NCI-H2196 treated with DMSO at 0.1 percent for 48 hours (cell line): ENCODE data around the gene DIRAS1.

ENCODE experiments used
- DNase-seq: peaks from one replicate; lab custom pipeline; 2025; ENCODE audit not compliant: unreplicated experiment; lab: John Stamatoyannopoulos, UW

The DIRAS1 gene

DNA sequence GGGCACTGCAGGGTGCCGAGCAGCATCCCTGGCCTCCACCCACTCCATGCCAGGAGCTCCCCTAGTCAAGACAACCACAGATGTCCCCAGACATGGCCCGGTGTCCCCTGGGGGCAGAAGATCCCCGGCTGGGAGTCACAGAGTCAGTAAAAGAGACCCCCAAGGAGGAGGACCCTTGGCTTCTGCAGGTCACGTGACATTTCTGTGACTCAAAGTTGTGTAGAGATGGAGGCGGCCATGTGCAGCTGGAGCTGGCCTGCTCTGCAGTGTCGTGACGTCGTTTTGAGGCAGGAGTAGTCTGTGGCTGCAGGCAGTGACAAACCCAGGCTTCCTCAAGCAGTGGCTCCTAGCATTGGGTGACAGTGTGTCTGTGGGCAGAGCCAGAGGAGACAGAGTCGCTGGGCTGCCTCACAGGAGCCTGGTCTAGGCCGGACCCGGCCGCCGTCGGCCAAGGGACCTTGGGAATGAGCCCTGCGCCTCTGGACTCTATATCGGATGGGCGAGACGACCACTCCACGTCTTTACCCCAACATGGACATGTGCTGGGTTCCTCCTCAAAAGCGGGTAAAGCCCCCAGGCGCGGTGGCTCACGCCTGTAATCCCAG, 7.7 kb upstream of the DIRAS1 start:
- DNase-seq = no peak

DNA sequence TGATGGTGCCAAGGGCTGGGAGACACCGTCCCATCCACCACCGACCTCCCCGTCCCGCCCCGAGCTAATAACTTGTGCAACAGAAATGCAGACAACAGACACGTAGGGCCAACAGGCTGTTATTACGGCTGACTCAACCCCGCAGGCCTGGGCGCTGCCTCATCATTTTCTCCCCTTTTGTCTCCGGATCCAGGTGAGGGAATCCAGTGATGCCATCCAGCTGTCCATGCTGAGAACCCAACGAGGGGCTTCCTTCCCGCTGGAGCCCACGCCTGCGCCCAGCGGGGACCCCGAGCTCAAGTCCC, 6.4 kb upstream of the DIRAS1 start:
- no peak for DNase-seq

DNA sequence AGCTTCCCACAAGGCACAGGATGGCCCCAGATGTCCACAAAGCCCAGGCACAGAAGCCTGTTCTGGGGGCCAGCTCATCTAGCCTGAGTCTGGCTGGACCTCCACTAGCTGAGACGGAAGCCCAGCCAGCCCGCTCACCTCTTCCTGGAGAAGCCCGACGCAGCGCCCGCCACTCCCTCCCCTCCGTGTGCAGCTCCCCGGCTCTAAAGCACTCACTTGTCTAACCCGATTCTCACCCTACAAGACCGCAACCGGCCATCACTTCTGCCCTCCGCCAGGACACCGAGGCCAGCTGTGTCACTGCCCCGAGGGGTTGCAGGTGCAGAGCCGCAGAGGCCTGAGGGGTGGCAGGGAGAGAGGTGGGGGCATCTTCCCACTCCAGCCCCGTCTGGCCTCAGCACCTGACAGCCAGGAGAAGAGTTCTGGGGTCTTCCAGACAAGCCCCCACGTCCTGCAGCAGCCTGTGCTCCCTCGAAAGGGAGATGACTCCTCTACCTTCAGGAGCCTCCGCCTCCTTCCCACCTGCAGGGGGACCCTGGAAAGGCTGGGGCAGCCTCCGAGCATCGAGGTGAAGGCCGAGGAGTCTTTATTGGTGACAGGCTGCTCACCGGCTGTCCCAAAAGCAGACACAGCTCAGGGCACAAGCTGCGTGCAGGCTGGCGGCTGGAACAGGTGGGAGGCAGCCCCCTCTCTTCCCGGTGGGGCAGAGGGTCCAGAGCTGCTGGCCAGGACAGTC, 5.9 kb upstream of the DIRAS1 start:
- no peak for DNase-seq

DNA sequence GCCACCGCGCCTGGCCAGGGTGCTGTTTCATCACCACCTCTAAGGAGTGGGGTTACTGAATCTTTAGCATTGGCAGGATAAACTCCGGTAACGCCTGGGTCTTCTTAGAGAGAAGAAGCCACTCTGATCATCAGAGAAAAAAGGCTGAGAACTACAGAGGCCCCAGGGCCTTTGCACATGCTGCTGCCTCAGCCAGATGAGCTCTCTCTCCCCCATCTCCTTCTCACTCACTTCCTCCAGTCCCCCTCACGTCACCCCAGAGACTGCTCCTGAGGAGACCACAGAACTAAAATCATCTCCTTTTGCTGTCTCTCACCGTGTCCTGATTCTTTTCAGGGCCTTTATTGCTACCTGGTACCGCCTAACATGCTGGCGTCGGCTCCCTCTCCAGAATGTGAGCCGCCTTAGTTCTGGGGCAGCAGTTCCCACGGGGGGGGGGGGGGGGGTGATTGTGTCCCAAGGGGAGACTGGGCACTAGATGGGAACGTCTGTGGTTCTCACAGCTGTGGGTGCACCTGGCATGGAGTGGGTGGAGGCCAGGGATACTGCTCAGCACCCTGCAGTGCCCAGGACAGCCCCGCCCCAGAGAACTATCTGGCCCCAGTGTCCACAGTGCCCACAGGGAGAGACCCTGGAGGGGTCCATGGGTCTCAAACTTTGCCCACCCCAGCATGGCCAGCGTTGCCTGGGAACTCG, 5.1 kb upstream of the DIRAS1 start:
- DNase-seq = no peak

DNA sequence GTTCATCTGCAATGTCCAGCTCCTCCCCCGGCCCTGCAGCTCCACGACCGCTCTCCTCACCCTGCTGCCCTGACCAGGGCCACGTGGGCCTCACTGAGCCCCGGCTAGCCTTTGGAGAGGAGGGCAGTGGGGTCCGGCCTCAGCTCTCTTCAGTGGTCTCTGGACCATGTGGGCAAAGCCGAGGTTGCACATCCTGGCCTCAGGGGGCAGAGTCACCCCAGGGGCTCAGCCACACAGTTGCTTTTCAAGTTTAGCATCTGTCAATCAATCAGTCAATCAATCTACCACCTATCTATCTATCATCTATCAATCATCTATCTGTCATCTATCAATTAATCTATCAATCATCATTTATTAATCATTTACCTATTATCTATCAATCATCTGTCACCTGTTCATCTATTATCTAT, 3.0 kb upstream of the DIRAS1 start:
- no peak for DNase-seq

DNA sequence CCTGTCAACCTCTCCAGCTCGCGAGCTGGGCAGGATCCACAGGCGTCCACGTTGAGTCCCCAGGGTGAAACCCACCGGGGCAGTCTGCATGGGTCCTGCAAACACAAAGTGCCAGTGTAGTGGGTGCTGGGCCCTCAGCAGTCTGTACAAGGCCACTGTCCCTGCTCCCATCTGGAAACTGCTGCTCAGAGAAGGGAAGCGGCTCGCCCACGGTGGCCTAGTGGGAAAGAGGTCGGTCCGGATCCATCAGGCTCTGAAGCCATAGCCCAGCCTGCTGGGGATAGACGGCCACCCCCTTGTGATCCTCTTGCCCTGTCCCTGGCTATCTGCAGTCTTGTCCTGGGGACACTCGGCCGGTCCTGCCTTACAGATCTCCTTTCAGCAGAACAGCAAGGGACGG, 2.6 kb upstream of the DIRAS1 start:
- no peak for DNase-seq

DNA sequence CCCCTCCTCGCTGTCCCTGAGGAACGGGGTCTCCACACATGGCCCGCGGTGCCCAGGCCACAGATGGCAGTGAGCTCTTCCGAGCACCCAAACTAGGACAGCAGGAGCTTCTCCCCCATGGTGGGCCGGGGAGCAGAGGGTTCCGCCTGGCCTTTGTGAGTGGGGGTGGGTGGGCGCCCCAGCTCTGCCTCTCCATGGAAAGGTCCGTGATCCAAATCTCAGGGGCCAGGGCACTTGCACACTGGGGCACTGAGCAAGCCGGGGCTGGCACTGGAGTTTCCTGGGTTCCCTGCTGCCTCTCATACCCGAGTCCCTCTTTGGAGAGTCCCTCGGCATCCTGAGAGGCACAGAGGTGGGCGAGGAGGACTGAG, 2.2 kb upstream of the DIRAS1 start:
- DNase-seq = no peak

DNA sequence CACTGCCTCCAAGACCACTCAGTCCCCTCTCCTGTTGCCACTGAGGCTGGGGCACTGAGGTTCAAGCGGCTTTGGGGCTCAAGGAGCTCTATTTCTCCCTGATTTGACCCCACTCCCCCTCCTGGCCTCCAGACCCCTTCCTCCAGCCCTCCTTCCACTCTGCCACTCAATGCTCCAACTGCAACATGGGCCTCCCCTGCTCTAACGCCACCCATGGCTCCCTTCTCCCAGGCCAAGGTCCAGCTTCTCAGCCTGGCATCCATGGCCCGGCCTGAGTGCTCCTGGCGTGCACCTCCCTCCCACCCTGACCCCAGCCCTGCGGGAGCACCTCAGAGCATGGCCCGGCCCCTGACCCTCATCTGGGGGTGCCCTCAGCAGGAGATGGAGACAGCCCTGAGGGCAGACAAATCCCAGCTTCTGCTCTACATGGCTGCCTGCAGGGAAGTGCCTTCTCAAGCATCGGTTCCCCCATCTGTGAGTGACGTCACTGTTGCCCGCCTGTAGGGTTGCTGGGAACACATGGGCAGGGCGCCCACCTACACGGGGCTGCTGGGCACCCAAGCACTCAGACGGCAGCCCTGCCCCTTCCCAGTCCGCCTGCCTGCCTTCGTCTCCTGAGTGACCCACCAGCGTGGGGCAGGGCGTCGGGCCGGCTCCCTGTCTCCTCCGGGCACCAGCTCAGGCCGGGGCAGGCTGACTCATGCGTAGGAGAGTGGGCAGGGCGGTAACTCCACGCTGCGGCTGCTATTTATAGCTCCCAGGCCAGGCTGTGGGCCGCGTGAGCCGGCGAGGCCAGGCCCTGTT, 1.6 kb upstream of the DIRAS1 start:
- DNase-seq = no peak

DNA sequence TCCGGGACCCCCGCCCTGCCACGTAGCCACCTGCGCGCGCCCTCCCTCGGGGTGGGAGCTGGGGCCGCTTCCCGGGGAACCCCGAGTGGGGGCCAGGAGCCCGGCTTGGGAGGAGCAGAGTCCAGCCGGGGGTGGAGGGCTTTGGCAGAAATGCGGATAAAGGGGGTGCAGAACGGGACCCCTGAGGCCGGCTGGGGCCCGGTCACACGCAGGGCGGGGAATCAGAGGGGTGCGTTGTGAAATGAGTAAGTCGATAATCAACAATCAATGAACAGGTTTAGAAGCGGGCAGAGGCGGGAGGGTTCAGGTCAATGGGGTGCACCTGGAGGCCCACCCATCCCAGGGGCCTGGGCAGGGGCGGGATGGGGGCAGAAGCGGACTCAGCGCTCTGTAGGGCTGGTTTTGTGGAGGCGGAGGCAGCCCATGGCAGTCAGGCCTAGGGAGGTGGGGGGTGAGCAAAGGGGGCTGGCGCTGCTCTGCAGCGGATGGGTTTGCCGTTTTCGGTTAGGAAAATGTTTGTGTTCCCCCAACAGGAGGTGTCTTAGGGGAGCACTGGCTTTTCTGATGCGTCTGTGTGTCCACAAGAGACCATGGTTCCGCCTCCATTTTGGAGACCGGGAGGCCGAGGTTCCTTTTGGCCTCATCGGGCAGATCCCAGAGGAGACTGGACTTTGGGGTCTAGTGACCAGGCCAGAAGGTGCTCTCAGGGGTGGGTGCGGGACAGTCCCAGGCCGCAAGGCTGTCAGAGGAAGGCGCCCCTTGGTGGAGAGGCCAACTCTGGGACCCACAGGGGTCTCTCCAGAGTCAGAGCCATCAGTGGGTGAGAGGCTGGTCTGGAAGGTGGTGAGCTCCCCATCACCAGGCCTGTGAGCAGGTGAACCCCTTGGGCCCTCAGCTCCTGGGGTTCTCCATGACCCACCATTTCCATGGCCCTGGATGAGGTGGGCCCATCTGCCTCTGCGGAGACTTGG, 683 bp upstream of the DIRAS1 start:
- no peak for DNase-seq

DNA sequence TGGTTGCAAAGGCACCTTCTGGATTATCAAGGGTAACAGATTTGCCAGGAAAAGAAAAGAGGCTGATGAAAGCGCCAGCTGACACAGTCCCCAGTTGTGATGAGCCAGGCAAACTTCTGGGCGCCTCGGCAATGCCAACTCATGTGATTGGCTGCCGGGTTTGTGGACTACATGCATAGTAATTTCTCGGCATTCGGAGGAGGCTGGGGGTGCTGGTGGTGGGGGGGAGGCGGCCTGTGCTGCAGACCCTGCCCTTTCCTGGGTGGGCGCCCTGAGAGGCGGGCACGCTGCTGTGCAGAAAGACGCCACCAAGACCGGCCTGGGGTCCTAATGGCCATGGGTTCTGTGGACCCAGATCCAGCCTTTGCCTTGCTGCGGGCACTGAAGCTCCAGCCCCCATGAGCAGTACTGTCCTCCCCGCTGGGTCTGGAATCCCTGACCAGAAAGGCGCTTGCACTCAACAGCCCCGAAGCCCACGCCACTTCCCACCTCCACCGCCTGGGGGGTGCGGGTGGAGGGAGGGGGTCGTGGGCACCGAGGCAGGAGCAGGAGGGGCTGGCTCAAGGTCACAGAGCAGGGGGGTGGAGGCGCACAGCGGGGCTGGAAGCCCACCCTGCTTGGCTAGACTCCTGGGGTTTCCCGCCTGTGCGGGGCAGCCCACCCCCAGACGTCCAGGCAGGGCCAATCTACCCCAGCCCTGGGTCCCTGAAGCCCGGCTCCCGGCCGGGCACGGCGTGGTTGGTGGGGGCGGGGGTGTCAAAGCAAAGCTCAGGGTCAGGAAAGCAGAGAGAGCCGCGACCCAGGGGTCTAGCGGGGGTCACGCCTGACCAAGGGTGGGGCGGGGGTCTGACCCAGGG, 1.0 kb downstream of the DIRAS1 start:
- DNase-seq = no peak

DNA sequence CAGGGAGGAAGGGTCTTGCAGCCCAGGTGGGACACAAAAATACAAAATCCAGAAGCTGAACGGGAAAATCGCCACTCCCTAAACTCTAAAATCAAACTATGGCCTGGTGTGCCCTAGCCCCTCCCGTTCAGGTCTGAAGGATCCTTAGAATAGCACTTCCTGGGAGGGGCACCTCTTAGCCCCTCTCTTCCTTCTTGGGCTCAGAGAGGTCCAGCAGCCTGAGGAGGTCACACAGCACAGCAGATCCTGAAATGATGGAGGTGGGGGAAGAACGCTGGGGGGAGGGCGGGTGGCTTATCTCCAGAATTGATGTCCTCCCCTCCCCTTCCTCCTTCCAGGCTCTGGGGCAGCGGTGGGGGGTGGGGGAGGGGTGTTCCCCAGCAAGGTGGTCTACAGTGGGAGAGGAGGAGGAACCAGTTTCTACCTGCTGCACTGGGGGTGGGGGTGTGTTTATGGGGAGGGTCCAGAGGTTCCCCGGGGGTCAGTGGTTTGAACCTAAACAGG, 1.9 kb downstream of the DIRAS1 start:
- DNase-seq = no peak

DNA sequence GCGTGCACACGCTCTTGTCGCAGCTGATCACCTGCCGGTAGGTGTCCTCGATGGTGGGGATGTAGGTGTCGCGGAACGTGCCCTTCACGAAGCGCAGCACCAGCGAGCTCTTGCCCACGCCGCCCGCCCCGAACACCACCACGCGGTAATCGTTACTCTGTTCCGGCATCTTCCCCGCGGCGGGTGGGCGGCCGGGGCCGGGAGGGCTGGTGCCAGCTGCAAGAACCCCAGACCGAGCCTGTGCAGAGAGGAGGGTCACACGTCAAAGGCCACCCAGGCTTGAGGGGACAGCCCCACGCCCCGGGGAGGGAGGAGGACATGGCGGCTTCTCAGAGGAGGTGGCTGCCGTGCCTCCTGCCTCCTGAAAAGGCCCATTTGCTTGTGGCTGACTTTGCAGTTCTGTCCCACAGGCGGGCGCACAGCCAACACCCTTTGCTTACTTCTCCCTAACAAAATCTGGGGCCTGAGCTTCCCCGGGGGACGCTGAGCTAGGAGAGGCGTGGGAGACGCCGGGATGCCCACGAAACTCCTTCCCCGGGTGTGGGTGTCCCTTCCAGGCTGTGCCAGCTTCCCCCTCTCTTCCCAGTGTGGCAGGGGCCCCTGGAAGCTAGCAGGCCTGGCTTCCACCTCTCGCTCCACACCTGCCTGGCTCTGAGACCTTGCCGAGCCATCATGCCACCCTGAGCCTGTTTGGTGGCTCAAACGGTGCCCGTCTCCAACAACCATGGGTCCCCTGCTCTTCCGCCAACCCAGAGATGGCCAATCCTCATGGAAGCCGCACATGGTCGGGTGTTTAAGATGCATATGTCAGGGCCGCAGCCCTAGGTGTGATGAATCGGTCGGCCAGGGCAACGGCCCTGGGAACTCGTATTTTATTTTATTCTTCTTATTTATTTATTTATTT, 3.3 kb downstream of the DIRAS1 start:
- no peak for DNase-seq

DNA sequence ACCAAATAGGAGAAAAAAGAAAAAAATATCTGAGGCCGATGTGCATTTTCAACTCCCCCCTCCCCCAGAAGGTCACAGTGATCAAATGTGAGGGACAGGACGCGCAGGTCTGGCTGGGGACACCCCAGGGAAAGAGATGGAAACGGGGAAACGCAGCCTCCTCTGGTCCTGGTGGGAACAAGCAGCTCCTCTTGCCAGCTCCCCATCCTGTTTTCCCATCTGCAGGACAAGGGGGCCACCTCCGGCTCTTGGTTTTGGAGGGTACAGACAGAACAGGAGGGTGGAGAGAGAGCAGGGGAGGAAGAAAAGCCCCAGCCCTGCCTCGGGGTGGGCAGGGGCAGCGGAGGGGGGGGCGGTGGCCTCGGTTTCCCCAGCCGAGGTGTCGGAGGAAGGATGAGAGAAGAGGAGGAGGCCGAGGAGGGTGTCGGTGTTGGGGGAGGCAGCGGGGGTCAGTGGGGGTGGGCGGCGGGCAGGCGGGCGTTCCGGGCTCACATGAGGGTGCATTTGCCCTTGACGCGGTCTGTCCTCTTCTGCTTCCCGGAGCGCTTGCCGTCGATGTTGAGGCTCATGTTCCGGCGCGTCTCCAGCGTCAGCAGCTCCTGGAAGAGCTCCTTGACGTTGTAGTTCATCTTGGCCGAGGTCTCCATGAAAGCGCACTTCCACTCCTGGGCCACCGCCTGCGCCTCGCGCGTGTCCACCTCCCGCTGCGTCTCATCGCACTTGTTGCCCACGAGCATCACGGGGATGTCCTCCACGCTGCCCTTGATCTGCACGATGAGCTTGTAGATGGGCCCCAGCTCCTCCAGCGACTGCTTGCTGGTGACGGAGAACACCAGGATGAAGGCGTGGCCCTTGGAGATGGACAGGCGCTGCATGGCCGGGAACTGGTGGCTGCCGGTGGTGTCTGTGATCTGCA, 4.2 kb downstream of the DIRAS1 start:
- no peak for DNase-seq

DNA sequence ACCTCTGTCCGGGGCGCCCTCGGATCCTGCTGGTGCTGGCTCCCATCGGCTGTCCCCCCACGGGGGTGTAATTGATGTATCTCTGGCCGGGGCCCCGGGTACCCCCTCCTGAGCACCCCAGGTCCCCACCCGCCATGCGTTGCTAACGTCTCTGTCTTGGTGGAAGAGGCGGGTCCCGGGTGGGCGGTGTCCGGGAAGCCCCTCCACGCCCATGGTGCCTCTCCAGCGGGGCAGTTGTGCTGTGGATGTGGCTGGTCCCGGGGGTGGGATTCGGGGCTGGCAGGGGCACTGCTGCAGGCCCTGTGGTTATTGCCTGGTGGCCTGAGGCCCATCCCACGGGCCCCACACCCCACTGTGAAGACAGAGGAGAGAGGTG, 4.9 kb downstream of the DIRAS1 start:
- DNase-seq = no peak

DNA sequence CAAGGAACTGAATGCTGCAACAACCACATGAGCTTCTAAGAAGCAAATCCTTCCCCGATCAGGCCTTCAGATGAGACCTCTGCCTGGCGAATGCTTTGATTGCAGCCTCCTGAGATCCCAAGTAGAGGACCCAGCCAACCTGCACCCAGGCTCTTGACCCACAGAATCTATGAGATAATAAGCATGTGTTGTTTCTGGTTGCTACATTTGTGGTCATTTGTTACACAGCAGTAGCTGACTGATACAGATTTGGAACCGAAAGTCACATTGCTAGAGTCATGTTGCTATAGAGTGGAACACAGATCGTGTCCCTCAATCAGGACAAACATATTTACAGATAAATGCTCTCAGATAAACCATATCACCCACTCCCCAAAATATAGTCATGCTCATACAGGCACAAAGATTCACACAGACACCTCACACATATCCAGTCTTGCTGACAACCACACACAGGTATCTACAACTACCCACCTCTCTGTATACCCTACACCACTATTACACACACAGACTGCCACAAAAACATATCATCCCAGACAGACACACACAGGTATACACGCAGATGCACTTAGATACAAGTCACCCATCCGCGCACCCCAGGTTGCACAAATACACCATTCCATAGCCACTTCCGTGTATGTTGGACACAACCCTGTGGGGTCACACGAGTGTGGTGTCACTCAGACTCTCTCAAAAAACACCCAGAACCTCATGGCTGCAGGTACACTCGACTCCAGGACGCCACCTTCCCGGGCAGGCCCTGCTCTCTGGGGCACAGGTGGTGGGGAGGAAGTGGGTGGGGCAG, 5.5 kb downstream of the DIRAS1 start:
- DNase-seq = no peak

DNA sequence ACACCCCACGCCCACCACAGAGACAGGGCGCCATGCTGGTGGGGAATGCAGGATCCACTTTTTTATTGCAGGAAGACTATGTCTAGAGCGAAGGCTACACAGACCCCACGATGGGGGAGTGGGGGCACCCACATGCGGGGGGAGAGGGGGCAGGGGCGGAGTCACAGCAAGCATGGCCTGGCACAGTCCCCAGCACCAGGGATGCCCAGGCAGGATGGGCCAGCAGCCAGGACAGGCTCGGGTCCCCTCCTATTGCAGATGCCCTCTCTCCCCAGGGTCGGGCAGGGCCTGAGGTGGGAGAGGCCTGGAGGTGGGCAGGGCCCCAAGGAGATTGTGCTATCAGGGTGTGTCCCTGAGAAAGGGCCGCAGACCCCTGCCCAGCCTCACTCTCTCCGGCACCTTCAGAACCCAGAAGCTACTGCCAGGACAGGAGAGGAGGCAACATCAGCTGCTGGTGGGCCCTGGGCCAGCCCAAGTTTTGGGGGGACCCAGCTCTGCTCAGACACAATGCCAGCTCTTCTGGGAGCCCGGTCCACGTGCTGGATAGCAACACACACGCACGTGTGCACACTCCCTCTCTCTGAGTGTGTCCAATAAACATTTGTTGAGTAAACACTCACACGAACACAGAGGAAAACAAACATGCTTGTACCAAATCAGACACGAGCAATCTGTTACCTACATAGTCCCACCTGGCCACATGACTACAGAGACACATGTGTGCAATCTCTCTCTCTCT, 6.5 kb downstream of the DIRAS1 start:
- no peak for DNase-seq
